GM23338 (cell line): ENCODE measurements around the gene L3MBTL4. TPM values are rescaled to one million over a fixed set of nuclear protein-coding genes. Genes with fewer than 3 reads are reported as not detected.

ENCODE experiments used
- ATAC-seq: fragments of 200-7000 bp; cut with Tn5 transposase; 3 replicates; pipeline ENCODE4 v1.9.1; 2020
- DNase-seq: peaks from one replicate; pipeline ENCODE4 v3.0.0-alpha.2; 2015; ENCODE audit warnings: low spot score
- H2AFZ ChIP-seq: fragments of 200-600 bp; sonication (generic); 2 replicates; pipeline ENCODE4 v1.8.0; 2016; ENCODE audit warnings: antibody characterized with exemption, mild to moderate bottlenecking, moderate library complexity
- H3F3A ChIP-seq: fragments of 200-600 bp; sonication (generic); replicated peaks from 2 replicates; pipeline ENCODE4 v1.8.0; 2017; ENCODE audit warnings: antibody characterized with exemption, mixed run types, low read depth
- H3K27ac ChIP-seq: fragments of 200-600 bp; sonication (generic); 2 replicates; pipeline ENCODE4 v1.6.1; 2016; ENCODE audit warnings: low read depth
- H3K27me3 ChIP-seq: fragments of 200-600 bp; sonication (generic); 2 replicates; pipeline ENCODE4 v1.8.0; 2016; ENCODE audit warnings: mild to moderate bottlenecking, mixed run types, moderate library complexity; ENCODE audit not compliant: insufficient read depth
- H3K36me3 ChIP-seq: fragments of 200-600 bp; sonication (generic); 2 replicates; pipeline ENCODE4 v1.8.0; 2016; ENCODE audit warnings: mild to moderate bottlenecking; ENCODE audit not compliant: insufficient read depth
- H3K4me1 ChIP-seq: fragments of 200-600 bp; sonication (generic); 2 replicates; pipeline ENCODE4 v1.8.0; 2016; ENCODE audit warnings: mild to moderate bottlenecking, moderate library complexity; ENCODE audit not compliant: insufficient read depth
- H3K4me2 ChIP-seq: fragments of 200-600 bp; sonication (generic); 2 replicates; pipeline ENCODE4 v1.7.1; 2017; ENCODE audit warnings: mixed run types
- H3K4me3 ChIP-seq: fragments of 200-600 bp; sonication (generic); 2 replicates; pipeline ENCODE4 v1.6.1; 2016; ENCODE audit warnings: mixed run types
- H3K79me2 ChIP-seq: fragments of 200-600 bp; sonication (generic); replicated peaks from 2 replicates; pipeline ENCODE4 v1.8.0; 2017; ENCODE audit warnings: mild to moderate bottlenecking; ENCODE audit not compliant: insufficient read depth
- H3K9me2 ChIP-seq: fragments of 200-600 bp; sonication (generic); 2 replicates; pipeline ENCODE4 v1.8.0; 2017; ENCODE audit not compliant: insufficient read depth
- H4K20me1 ChIP-seq: fragments of 200-600 bp; sonication (generic); replicated peaks from 2 replicates; pipeline ENCODE4 v1.8.0; 2017; ENCODE audit warnings: mild to moderate bottlenecking; ENCODE audit not compliant: insufficient read depth
- H3K27ac Mint-ChIP-seq: 2 replicates; pipeline ENCODE4 v1.8.0; 2020; ENCODE audit warnings: inconsistent platforms, mild to moderate bottlenecking, moderate library complexity, mixed read lengths
- H3K27me3 Mint-ChIP-seq: 3 replicates; pipeline ENCODE4 v1.8.0; 2022; ENCODE audit warnings: low read depth, mild to moderate bottlenecking, moderate library complexity, mixed read lengths, inconsistent platforms; ENCODE audit not compliant: insufficient read depth, poor library complexity
- H3K36me3 Mint-ChIP-seq: 3 replicates; pipeline ENCODE4 v1.8.0; 2021; ENCODE audit warnings: low read depth, mild to moderate bottlenecking, inconsistent platforms, moderate library complexity, mixed read lengths
- H3K4me1 Mint-ChIP-seq: 3 replicates; pipeline ENCODE4 v1.8.0; 2020; ENCODE audit warnings: mild to moderate bottlenecking, inconsistent platforms, mixed read lengths
- H3K4me3 Mint-ChIP-seq: 3 replicates; pipeline ENCODE4 v1.8.0; 2021; ENCODE audit warnings: moderate library complexity, mild to moderate bottlenecking, inconsistent platforms, mixed read lengths
- H3K9me3 Mint-ChIP-seq: 3 replicates; pipeline ENCODE4 v1.8.0; 2020; ENCODE audit warnings: moderate library complexity, mild to moderate bottlenecking, inconsistent platforms, mixed read lengths
- CREB1 ChIP-seq: fragments of 250-450 bp; sonication (Bioruptor Pico); IDR thresholded peaks from 2 replicates; pipeline ENCODE4 v1.5.0; 2020; ENCODE audit warnings: low read depth, mild to moderate bottlenecking, moderate library complexity
- EZH2 ChIP-seq: fragments of 200-600 bp; sonication (generic); IDR thresholded peaks from one replicate; pipeline ENCODE4 v1.8.0; 2017; ENCODE audit warnings: antibody characterized with exemption, mild to moderate bottlenecking, low read depth; ENCODE audit not compliant: unreplicated experiment
- EZH2phosphoT487 ChIP-seq: fragments of 200-600 bp; sonication (generic); IDR thresholded peaks from one replicate; pipeline ENCODE4 v1.8.1; 2018; ENCODE audit warnings: antibody characterized with exemption; ENCODE audit not compliant: unreplicated experiment
- JUNB ChIP-seq: IDR thresholded peaks from one replicate; pipeline ENCODE4 v1.6.1; 2016; ENCODE audit warnings: antibody characterized with exemption; ENCODE audit not compliant: unreplicated experiment
- NANOG ChIP-seq: IDR thresholded peaks from 2 replicates; pipeline ENCODE4 v1.6.1; 2016; ENCODE audit warnings: antibody characterized with exemption, borderline replicate concordance
- POLR2AphosphoS5 ChIP-seq: IDR thresholded peaks from 2 replicates; pipeline ENCODE4 v1.6.1; 2016; ENCODE audit warnings: antibody characterized with exemption, low read depth
- STAT1 ChIP-seq: IDR thresholded peaks from one replicate; pipeline ENCODE4 v1.6.1; 2016; ENCODE audit warnings: antibody characterized with exemption; ENCODE audit not compliant: unreplicated experiment
- ZNF114 ChIP-seq: fragments of 250-450 bp; sonication (Bioruptor Pico); IDR thresholded peaks from 2 replicates; pipeline ENCODE4 v1.5.0; 2020; ENCODE audit warnings: mild to moderate bottlenecking, moderate library complexity
- ZNF331 ChIP-seq: fragments of 250-450 bp; sonication (Bioruptor Pico); IDR thresholded peaks from 2 replicates; pipeline ENCODE4 v1.5.0; 2020; ENCODE audit warnings: low read depth, mild to moderate bottlenecking, moderate library complexity
- ZNF462 ChIP-seq: fragments of 250-450 bp; sonication (Bioruptor Pico); IDR thresholded peaks from 2 replicates; pipeline ENCODE4 v1.5.0; 2020; ENCODE audit warnings: mild to moderate bottlenecking, moderate library complexity
- polyA plus RNA-seq: library from polyadenylated mRNA; unstranded; fragments of >200 nt; fragmentation: Nextera tagmentation; extraction: Ambion mirVana; gene quantifications from 2 replicates; pipeline ENCODE4 v1.2.1, GENCODE V29; 2016
- total RNA-seq: library from RNA; depleted of rRNA; stranded (reverse); fragments of >200 nt; shearing (Covaris generic); gene quantifications from 2 replicates; pipeline ENCODE4 v1.2.3, GENCODE V29; 2014
- TF ChIP-seq, protein P1 (sequence below), 2 experiments: fragments of 200-600 bp in 1 of 2; sonication (generic) in 1 of 2; conservative IDR thresholded peaks; 2 replicates each; pipeline versions ENCODE4 v1.5.1 to v1.6.1; 2016 to 2017; ENCODE audit warnings: antibody characterized with exemption in 2 of 2, low read depth in 2 of 2, mild to moderate bottlenecking in 2 of 2, moderate library complexity in 1 of 2

The L3MBTL4 gene
- total and polyA plus RNA-seq, 2 experiments from 2014 or later: 0.48 to 2.8 TPM

DNA sequence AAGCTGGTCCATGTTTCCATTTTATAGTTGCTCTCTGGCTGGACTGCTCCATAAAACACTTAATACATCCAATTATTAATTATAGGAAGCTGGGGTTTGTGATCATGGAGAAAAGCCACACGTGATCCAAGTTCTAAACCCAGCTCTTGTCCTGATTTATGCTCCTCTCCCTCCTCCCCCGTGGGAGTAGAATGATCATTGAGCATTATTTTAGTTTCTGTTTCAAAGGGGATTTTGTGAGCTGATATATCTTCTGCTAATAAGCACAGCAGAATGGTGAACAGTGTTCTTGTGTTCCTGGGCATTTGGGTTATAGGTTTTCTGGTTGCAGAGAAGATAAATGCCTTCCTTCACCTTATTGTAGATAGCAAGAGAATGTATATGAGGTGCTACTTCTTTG lies 383.7 kb downstream of the L3MBTL4 start:
- Histone ChIP-seq H3K27me3 (no peaks in the 10 kb centered on the region), H2AFZ (no peak overlapping the region), H3K79me2 (no peaks in the 10 kb centered on the region), H3K27ac (no peak overlapping the region), H3K4me1 (no peaks in the 10 kb centered on the region), H3K36me3 (no peaks in the 10 kb centered on the region), H3F3A (no peaks in the 10 kb centered on the region), H3K4me3 (no peak overlapping the region), H4K20me1 (no peaks in the 10 kb centered on the region), H3K4me2 (no peak overlapping the region), H3K9me2 (no peaks in the 10 kb centered on the region)
- H3K9me3 Mint-ChIP-seq: peaks cover 4% of the 10 kb centered on the region
- no peaks in the 10 kb centered on the region for H3K4me1 Mint-ChIP-seq
- H3K4me3 Mint-ChIP-seq: no peak overlapping the region
- no peak for DNase-seq
- peaks cover 2% of the 10 kb centered on the region for H3K27me3 Mint-ChIP-seq
- peaks cover 4% of the 10 kb centered on the region for H3K36me3 Mint-ChIP-seq
- ATAC-seq: no peak
- no peak for TF ChIP-seq EZH2phosphoT487
- H3K27ac Mint-ChIP-seq: no peak overlapping the region

GRCh38 chr18:6024745-6025248 lies 389.9 kb downstream of the L3MBTL4 start:
- Histone ChIP-seq H4K20me1 (no peaks in the 10 kb centered on the region), H3K27ac (no peak overlapping the region), H3K36me3 (no peaks in the 10 kb centered on the region), H3K4me1 (peaks cover 7% of the 10 kb centered on the region; the same call in 1 of the 2 replicates), H3K27me3 (no peaks in the 10 kb centered on the region), H2AFZ (no peak overlapping the region), H3K4me3 (no peak overlapping the region), H3K79me2 (no peaks in the 10 kb centered on the region), H3K4me2 (no peak overlapping the region), H3F3A (no peaks in the 10 kb centered on the region), H3K9me2 (peaks cover 6% of the 10 kb centered on the region; the same call in 1 of the 2 replicates)
- DNase-seq (no peak), ATAC-seq (no peak)
- Mint-ChIP-seq H3K4me3 (no peak overlapping the region), H3K4me1 (peaks cover 15% of the 10 kb centered on the region), H3K9me3 (no peaks in the 10 kb centered on the region), H3K27me3 (no peaks in the 10 kb centered on the region), H3K27ac (no peak overlapping the region), H3K36me3 (no peaks in the 10 kb centered on the region)
- TF ChIP-seq ZNF114 (CRISPR knock-in tag) (no peak), EZH2 (no peak), POLR2AphosphoS5 (no peak), NANOG (no peak), STAT1 (no peak), ZNF462 (no peak), JUNB (no peak), ZNF331 (CRISPR knock-in tag) (no peak), EZH2phosphoT487 (no peak), CREB1 (CRISPR knock-in tag) (no peak)
- TF ChIP-seq, protein P1, sequence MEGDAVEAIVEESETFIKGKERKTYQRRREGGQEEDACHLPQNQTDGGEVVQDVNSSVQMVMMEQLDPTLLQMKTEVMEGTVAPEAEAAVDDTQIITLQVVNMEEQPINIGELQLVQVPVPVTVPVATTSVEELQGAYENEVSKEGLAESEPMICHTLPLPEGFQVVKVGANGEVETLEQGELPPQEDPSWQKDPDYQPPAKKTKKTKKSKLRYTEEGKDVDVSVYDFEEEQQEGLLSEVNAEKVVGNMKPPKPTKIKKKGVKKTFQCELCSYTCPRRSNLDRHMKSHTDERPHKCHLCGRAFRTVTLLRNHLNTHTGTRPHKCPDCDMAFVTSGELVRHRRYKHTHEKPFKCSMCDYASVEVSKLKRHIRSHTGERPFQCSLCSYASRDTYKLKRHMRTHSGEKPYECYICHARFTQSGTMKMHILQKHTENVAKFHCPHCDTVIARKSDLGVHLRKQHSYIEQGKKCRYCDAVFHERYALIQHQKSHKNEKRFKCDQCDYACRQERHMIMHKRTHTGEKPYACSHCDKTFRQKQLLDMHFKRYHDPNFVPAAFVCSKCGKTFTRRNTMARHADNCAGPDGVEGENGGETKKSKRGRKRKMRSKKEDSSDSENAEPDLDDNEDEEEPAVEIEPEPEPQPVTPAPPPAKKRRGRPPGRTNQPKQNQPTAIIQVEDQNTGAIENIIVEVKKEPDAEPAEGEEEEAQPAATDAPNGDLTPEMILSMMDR (conservative IDR thresholded peaks at IDR 0.05; ENCODE audit: low read depth in 2 of 2): no peak
